GM12864 (cell line): Measurements from ENCODE around the gene MUC5B.
"Not testable (repeated sequence)": the region's sequence is repeated elsewhere in the genome, so short reads cannot be mapped to it uniquely, and the experiment has no call there.

Experiments
- DNase-seq: peaks from one replicate; pipeline ENCODE4 v3.0.0-alpha.2; 2011; ENCODE audit warnings: low read depth
- H3K4me3 ChIP-seq: 2 replicates; pipeline ENCODE4 v1.5.1; 2011; ENCODE audit warnings: mild to moderate bottlenecking, low read depth, low read length, control low read depth
- TF ChIP-seq, protein P1 (sequence below): IDR thresholded peaks from 2 replicates; pipeline ENCODE4 v1.5.1; 2011; ENCODE audit warnings: low read depth, mild to moderate bottlenecking, moderate library complexity, low read length, control low read depth, inconsistent platforms; ENCODE audit errors: missing control alignments

Gene MUC5B

DNA sequence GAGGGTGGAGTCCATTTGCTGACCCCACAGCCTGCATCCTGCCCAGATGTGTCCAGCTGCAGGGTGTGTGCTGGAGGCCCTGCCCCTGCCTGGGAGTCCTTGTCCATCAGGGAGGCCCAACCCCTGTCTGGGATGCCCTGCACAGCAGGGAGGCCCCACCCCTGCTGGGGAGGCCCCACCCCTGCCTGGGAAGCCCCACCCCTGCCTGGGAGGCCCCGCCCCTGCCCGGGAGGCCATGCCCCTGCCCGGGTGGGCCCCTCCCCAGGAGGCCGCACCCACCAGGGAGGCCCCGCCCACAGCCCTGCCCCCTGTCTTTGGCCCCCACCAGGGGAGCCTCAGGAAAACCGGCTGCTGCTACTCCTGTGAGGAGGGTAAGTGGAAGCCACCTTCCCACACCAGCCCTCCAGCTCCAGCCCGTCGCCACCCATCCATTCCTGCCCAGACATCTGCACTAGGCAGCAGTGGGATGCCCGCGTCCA, 37.2 kb downstream of the MUC5B start:
- no peak overlapping the region for H3K4me3 ChIP-seq
- DNase-seq = no peak
- TF ChIP-seq, protein P1, sequence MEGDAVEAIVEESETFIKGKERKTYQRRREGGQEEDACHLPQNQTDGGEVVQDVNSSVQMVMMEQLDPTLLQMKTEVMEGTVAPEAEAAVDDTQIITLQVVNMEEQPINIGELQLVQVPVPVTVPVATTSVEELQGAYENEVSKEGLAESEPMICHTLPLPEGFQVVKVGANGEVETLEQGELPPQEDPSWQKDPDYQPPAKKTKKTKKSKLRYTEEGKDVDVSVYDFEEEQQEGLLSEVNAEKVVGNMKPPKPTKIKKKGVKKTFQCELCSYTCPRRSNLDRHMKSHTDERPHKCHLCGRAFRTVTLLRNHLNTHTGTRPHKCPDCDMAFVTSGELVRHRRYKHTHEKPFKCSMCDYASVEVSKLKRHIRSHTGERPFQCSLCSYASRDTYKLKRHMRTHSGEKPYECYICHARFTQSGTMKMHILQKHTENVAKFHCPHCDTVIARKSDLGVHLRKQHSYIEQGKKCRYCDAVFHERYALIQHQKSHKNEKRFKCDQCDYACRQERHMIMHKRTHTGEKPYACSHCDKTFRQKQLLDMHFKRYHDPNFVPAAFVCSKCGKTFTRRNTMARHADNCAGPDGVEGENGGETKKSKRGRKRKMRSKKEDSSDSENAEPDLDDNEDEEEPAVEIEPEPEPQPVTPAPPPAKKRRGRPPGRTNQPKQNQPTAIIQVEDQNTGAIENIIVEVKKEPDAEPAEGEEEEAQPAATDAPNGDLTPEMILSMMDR = no peak

DNA sequence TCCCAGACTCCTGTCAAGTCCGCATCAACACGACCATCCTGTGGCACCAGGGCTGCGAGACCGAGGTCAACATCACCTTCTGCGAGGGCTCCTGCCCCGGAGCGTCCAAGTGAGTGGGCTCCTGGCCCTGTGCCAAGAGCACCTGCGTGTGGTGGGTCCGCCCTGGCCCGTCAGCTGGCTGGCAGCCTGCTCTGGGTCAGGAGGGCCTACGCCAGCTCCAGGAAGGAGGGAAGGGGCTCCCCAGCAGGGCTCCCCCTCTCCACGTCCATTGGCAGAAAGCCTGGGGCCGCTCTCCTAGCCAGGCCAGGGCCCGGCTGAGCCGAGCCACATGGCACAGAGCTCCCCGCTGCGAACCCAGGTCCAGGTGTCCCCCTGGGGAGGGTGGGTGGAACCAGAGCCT, 37.8 kb downstream of the MUC5B start:
- DNase-seq = no peak
- H3K4me3 ChIP-seq = no peak overlapping the region
- TF ChIP-seq, protein P1 = no peak

DNA sequence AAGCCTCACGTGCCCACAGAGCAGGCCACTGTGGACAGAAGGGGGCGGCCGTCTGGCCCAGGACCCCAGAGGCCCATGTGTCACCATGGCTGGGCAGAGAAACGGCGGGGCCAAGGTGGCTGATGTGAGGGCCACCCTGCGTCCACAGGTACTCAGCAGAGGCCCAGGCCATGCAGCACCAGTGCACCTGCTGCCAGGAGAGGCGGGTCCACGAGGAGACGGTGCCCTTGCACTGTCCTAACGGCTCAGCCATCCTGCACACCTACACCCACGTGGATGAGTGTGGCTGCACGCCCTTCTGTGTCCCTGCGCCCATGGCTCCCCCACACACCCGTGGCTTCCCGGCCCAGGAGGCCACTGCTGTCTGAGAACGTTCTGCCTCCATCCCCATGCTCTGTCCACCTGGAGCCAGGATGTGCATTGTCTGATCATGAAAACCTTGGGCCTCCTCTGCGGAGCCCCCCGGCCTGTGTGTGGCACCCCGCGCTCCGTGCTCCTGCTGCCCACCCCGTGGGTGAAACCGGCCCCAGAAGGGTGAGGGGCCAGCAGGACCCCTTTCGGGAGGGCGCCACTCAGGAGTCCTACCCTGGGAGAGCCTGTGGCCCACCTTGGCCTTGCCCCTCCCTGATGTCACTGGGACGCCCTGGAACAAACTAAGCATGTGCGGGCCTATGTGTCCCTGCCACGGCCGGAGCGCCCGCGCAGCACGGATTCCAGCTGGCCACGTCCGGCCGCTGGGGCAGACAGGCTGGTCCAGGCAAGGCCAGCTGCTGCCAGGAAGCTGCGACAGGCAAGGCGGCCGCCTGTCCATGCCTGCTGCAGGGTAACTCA, 38.6 kb downstream of the MUC5B start:
- no peak overlapping the region for H3K4me3 ChIP-seq
- no peak for DNase-seq
- TF ChIP-seq, protein P1 = no peak

DNA sequence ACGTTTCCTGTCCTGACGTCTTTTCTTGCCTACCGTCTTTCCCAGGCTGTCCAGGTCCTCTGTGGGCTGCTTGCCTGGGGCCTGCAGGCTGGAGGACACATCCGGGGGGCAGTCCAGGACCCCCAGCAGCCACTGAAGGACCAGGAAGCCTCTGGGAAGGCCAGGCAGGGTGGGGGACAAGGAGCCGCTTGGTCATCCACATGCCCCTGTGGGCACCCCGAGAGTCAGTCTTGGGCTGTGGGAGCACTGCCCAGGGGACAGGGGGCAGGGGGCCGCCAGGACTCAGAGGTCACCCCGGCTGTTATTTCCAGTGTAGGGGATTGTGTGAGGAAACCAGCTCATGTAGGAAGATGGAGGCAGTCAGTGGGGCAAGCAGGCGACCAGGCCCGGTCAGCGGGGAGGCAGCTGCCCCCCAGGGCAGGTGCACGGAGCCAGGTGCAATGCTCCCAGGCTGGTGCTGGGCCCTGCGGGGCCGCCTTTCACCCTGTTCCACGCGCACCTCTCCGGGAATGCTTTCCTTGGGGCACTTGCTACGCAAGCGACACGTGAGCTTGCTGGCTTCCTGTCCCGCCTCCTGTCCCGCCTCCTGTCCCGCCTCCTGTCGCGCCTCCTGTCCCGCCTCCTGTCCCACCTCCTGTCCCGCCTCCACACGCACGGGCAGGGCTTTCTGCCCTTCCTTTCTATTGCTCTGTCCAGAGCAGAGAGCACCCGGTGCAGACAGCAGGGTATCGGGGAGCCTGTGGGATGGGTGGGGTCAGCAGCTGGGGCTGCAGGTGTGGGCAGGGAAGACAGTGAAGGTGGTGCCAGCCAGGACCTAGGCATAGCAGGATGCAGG, 39.5 kb downstream of the MUC5B start:
- TF ChIP-seq, protein P1 = no peak
- DNase-seq = peak; percentile 57
- H3K4me3 ChIP-seq = peak overlapping the region; percentile 62

DNA sequence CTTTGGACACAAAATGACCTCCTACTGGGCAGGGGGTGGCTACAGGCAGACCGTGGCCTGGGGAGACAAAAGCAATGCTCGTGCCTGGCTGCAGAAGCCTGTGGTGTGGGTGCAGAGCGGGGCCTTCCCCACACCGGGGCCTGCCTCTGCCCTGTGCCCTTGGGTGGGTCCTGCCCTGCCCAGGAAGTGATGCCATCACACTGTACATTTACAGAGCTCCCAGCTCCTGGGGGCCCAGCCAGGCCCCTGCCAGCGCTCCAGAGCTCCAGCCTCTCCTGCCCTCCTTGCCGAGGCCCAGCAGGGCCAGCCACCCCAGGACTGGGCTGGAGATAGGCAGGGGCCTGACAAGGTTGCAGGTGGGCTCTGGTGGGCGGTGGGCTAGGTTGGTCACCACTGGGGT, 40.1 kb downstream of the MUC5B start:
- DNase-seq = no peak
- TF ChIP-seq, protein P1 = no peak
- H3K4me3 ChIP-seq = peak overlapping the region; percentile 41

DNA sequence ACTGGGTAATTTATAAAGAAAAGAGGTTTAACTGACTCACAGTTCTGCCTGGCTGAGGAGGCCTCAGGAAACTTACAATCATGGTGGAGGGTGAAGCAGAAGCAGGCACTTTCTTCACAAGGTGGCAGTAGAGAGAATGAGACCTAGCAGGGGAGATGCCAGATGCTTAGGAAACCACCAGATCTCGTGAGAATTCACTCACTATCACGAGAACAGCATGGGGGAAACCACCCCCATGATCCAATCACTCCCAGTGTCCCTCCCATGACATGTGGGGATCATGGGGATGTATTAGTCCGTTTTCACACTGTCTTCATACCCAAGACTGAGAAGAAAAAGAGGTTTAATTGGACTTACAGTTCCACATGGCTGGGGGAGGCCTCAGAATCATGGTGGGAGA, 41.6 kb downstream of the MUC5B start:
- H3K4me3 ChIP-seq = not testable (repeated sequence)
- TF ChIP-seq, protein P1 = peak; percentile 39
- DNase-seq = peak; percentile 41

DNA sequence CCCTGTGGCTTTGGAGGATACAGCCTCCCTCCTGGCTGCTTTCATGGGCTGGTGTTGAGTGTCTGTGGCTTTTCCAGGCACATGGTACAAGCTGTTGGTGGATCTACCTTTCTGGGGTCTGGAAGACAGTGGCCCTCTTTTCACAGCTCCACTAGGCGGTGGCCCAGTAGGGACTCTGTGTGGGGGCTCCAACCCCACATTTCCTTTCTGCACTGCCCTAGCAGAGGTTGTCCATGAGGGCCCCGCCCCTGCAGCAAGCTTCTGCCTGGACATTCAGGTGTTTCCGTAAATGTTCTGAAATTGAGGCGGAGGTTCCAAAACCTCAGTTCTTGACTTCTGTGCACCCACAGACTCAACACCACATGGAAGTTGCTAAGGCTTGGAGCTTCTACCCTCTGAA, 42.6 kb downstream of the MUC5B start:
- H3K4me3 ChIP-seq = not testable (repeated sequence)

DNA sequence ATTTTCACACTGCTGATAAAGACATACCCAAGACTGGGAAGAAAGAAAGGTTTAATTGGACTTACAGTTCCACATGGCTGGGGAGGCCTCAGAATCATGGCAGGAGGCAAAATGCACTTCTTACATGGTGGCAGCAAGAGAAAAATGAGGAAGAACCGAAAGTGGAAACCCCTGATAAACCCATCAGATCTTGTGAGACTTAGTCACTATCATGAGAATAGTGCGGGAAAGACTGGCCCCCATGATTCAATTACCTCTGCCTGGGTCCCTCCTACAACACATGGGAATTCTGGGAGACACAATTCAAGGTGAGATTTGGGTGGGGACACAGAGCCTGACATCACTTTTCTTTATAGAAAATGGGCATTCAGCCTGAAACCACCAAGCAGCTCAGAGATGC, 44.1 kb downstream of the MUC5B start:
- not testable (repeated sequence) for H3K4me3 ChIP-seq, DNase-seq

More for the DNA sequence above, 42.6 kb downstream of the MUC5B start:
- not testable (repeated sequence) for DNase-seq
